Measurements from ENCODE around the gene KLHDC1.

KLHDC1 gene

GRCh38 chr14:49673586-49673985 is 19.3 kb upstream of the KLHDC1 start:
- no peak for DNase-seq (ENCODE audit: low read depth)
- TF ChIP-seq CTCF (IDR thresholded peaks at IDR 0.05; ENCODE audit: insufficient read depth, low read depth, low read length, missing control alignments) = no peak
- H3K4me3 ChIP-seq (ENCODE audit: low read length) = no peak overlapping the region

- no peak for TF ChIP-seq CTCF (IDR thresholded peaks at IDR 0.05; ENCODE audit: insufficient read depth, low read depth, low read length, missing control alignments)
- DNase-seq (ENCODE audit: low read depth) = no peak
- no peak overlapping the region for H3K4me3 ChIP-seq (ENCODE audit: low read length)
These were observed 15.3 kb upstream of the KLHDC1 start for GRCh38 chr14:49677643-49678042.

- peak; percentile 77 for DNase-seq (ENCODE audit: low read depth)
- H3K4me3 ChIP-seq (ENCODE audit: low read length) = no peak overlapping the region
- TF ChIP-seq CTCF (IDR thresholded peaks at IDR 0.05; ENCODE audit: insufficient read depth, low read depth, low read length, missing control alignments) = no peak
These were observed 13.6 kb upstream of the KLHDC1 start for GRCh38 chr14:49679271-49679670.

GRCh38 chr14:49686425-49686824 is 6.5 kb upstream of the KLHDC1 start:
- no peak for TF ChIP-seq CTCF (IDR thresholded peaks at IDR 0.05; ENCODE audit: insufficient read depth, low read depth, low read length, missing control alignments)
- no peak overlapping the region for H3K4me3 ChIP-seq (ENCODE audit: low read length)
- no peak for DNase-seq (ENCODE audit: low read depth)

- DNase-seq (ENCODE audit: low read depth) = peak; percentile 72
- H3K4me3 ChIP-seq (ENCODE audit: low read length) = peak within 1 kb of the TSS; percentile 70
- peak; percentile 6 for TF ChIP-seq CTCF (IDR thresholded peaks at IDR 0.05; ENCODE audit: insufficient read depth, low read depth, low read length, missing control alignments)
These were observed 4.8 kb upstream of the KLHDC1 start, which contains the start of gene POLE2 for GRCh38 chr14:49687942-49688700. Gene POLE2, minus strand, starts transcription at chr14:49688214. Its CDS starts 11 bp downstream, at chr14:49688203.

GRCh38 chr14:49688701-49689030 is 4.3 kb upstream of the KLHDC1 start:
- no peak for TF ChIP-seq CTCF (IDR thresholded peaks at IDR 0.05; ENCODE audit: insufficient read depth, low read depth, low read length, missing control alignments)
- DNase-seq (ENCODE audit: low read depth) = no peak
- no peak overlapping the region for H3K4me3 ChIP-seq (ENCODE audit: low read length)

- no peak overlapping the region for H3K4me3 ChIP-seq (ENCODE audit: low read length)
- no peak for DNase-seq (ENCODE audit: low read depth)
- no peak for TF ChIP-seq CTCF (IDR thresholded peaks at IDR 0.05; ENCODE audit: insufficient read depth, low read depth, low read length, missing control alignments)
These were observed 1.9 kb upstream of the KLHDC1 start for GRCh38 chr14:49691031-49691430.

All from epithelial cell of esophagus (primary cell).